Neuronal stem cell (in vitro differentiated cells): ENCODE results near the gene TMEM131L.

Source experiments
- DNase-seq: peaks from one replicate; pipeline ENCODE4 v3.0.0-alpha.2; 2013; ENCODE audit warnings: low spot score
- H2AFZ ChIP-seq: one replicate; pipeline ENCODE4 v1.6.1; 2013; ENCODE audit warnings: mild to moderate bottlenecking, low read length, inconsistent platforms
- H2AK5ac ChIP-seq: 2 replicates; pipeline ENCODE4 v1.6.1; 2013; ENCODE audit warnings: low read depth, mild to moderate bottlenecking, inconsistent platforms, low read length, moderate library complexity, mixed read lengths
- H2BK120ac ChIP-seq: 2 replicates; pipeline ENCODE4 v1.6.1; 2013; ENCODE audit warnings: low read depth, mild to moderate bottlenecking, inconsistent platforms, low read length, moderate library complexity, mixed read lengths
- H2BK12ac ChIP-seq: one replicate; pipeline ENCODE4 v1.6.1; 2013; ENCODE audit warnings: low read length, inconsistent platforms
- H2BK15ac ChIP-seq: 2 replicates; pipeline ENCODE4 v1.6.1; 2013; ENCODE audit warnings: mild to moderate bottlenecking, low read length, inconsistent platforms, mixed read lengths
- H2BK5ac ChIP-seq: one replicate; pipeline ENCODE4 v1.6.1; 2013; ENCODE audit warnings: inconsistent platforms, mild to moderate bottlenecking, low read length, moderate library complexity
- H3K14ac ChIP-seq: one replicate; pipeline ENCODE4 v1.6.1; 2013; ENCODE audit warnings: low read length, inconsistent platforms
- H3K18ac ChIP-seq: 2 replicates; pipeline ENCODE4 v1.6.1; 2013; ENCODE audit warnings: low read length, inconsistent platforms
- H3K23ac ChIP-seq: 2 replicates; pipeline ENCODE4 v1.6.1; 2013; ENCODE audit warnings: low read depth, mild to moderate bottlenecking, mixed read lengths, low read length, inconsistent platforms; ENCODE audit not compliant: poor library complexity
- H3K27ac ChIP-seq: replicated peaks from 3 replicates; pipeline ENCODE4 v1.5.1; 2013; ENCODE audit warnings: low read length, inconsistent platforms
- H3K27me3 ChIP-seq, 3 experiments: 2 replicates each; pipeline ENCODE4 v1.6.1; 2013; ENCODE audit warnings: low read length in 3 of 3, mild to moderate bottlenecking in 2 of 3, inconsistent platforms in 1 of 3, low read depth in 1 of 3, mixed read lengths in 1 of 3, moderate library complexity in 1 of 3; ENCODE audit not compliant: control insufficient read depth in 3 of 3, insufficient read depth in 3 of 3
- H3K36me3 ChIP-seq, 2 donors: replicated peaks in 1 of 2; 2 replicates each; pipeline ENCODE4 v1.6.1; 2013; ENCODE audit warnings: low read length in 2 of 2; ENCODE audit not compliant: control insufficient read depth in 2 of 2, insufficient read depth in 2 of 2
- H3K4ac ChIP-seq: 2 replicates; pipeline ENCODE4 v1.6.1; 2013; ENCODE audit warnings: inconsistent platforms, mild to moderate bottlenecking, low read length, moderate library complexity
- H3K4me1 ChIP-seq, 2 donors: 1 replicate in 1 of 2; 2 replicates in 1 of 2; pipeline ENCODE4 v1.6.1; 2013; ENCODE audit warnings: low read length in 2 of 2, low read depth in 1 of 2; ENCODE audit not compliant: control insufficient read depth in 2 of 2, insufficient read depth in 1 of 2
- H3K4me2 ChIP-seq: one replicate; pipeline ENCODE4 v1.6.1; 2013; ENCODE audit warnings: mild to moderate bottlenecking, low read length, inconsistent platforms; ENCODE audit not compliant: insufficient read depth, poor library complexity, severe bottlenecking
- H3K4me3 ChIP-seq, 2 donors: 2 replicates each; pipeline ENCODE4 v1.5.1; 2013; ENCODE audit warnings: low read length in 2 of 2, mild to moderate bottlenecking in 2 of 2, inconsistent platforms in 1 of 2, moderate library complexity in 1 of 2
- H3K79me1 ChIP-seq: one replicate; pipeline ENCODE4 v1.6.1; 2013; ENCODE audit warnings: low read depth, mild to moderate bottlenecking, inconsistent platforms, low read length, moderate library complexity
- H3K9ac ChIP-seq: one replicate; pipeline ENCODE4 v1.6.1; 2013; ENCODE audit warnings: mild to moderate bottlenecking, low read depth, low read length, inconsistent platforms; ENCODE audit not compliant: poor library complexity
- H3K9me3 ChIP-seq, 2 donors: replicated peaks in 1 of 2; 2 replicates each; pipeline versions ENCODE3 to v1.6.1; 2013; ENCODE audit warnings: low read length in 2 of 2, mild to moderate bottlenecking in 2 of 2, inconsistent platforms in 1 of 2, low read depth in 1 of 2, mixed read lengths in 1 of 2, moderate library complexity in 1 of 2; ENCODE audit not compliant: control insufficient read depth in 2 of 2, insufficient read depth in 1 of 2
- H4K8ac ChIP-seq: one replicate; pipeline ENCODE4 v1.6.1; 2013; ENCODE audit warnings: low read depth, mild to moderate bottlenecking, inconsistent platforms, low read length, moderate library complexity
- H4K91ac ChIP-seq: one replicate; pipeline ENCODE4 v1.6.1; 2013; ENCODE audit warnings: low read length, low read depth, mild to moderate bottlenecking, inconsistent platforms; ENCODE audit not compliant: poor library complexity
- WGBS, 2 donors: extraction: QIAGEN DNeasy Blood & Tissue Kit; methylation state at CpG; one replicate each; pipeline ENCODE4 v1.1.7; 2013; ENCODE audit warnings: missing lambda C conversion rate in 2 of 2, mixed read lengths in 1 of 2; ENCODE audit not compliant: insufficient read length in 2 of 2, insufficient replicate concordance in 1 of 2; ENCODE audit errors: extremely low coverage in 2 of 2; 5-methylcytosine and 5-hydroxymethylcytosine counted together

TMEM131L gene

GRCh38 chr4:153440475-153440874 is 25.7 kb upstream of the TMEM131L start:
- Histone ChIP-seq H3K14ac (no peak overlapping the region), H3K9ac (no peak overlapping the region), H3K4ac (no peak overlapping the region), H3K9me3 (no peaks in the 10 kb centered on the region), H3K4me3 (no peak overlapping the region), H4K91ac (no peak overlapping the region), H3K36me3 (no peaks in the 10 kb centered on the region), H3K18ac (no peak overlapping the region), H2AFZ (no peak overlapping the region), H3K4me2 (no peak overlapping the region), H3K4me1 (peaks cover 0 to 1% of the 10 kb centered on the region in 2 donors), H4K8ac (no peak overlapping the region), H2BK12ac (no peak overlapping the region), H3K23ac (no peak overlapping the region), H3K79me1 (no peaks in the 10 kb centered on the region), H2BK120ac (no peak overlapping the region), H3K27me3 (no peaks in the 10 kb centered on the region), H2AK5ac (no peak overlapping the region), H2BK15ac (no peak overlapping the region), H2BK5ac (no peak overlapping the region), H3K27ac (no peak overlapping the region)
- no peak for DNase-seq
- WGBS, 2 donors = no CpG with 5 or more reads among the region's 6 CpGs

GRCh38 chr4:153447175-153447905 is 18.8 kb upstream of the TMEM131L start:
- Histone ChIP-seq H3K4me2 (no peak overlapping the region), H3K36me3 (no peaks in the 10 kb centered on the region), H3K4me3 (no peak overlapping the region), H3K23ac (no peak overlapping the region), H3K18ac (no peak overlapping the region), H4K8ac (no peak overlapping the region), H3K4ac (no peak overlapping the region), H3K4me1 (peaks cover 6 to 8% of the 10 kb centered on the region in 2 donors), H3K79me1 (no peaks in the 10 kb centered on the region), H2AK5ac (no peak overlapping the region), H3K9ac (no peak overlapping the region), H2BK5ac (no peak overlapping the region), H3K27ac (no peak overlapping the region), H3K27me3 (no peaks in the 10 kb centered on the region), H4K91ac (no peak overlapping the region), H2BK12ac (no peak overlapping the region), H3K9me3 (no peaks in the 10 kb centered on the region), H2AFZ (no peak overlapping the region), H2BK15ac (no peak overlapping the region), H3K14ac (no peak overlapping the region), H2BK120ac (no peak overlapping the region)
- DNase-seq = no peak
- no CpG with 5 or more reads among the region's 5 CpGs for WGBS, 2 donors

- Histone ChIP-seq H3K79me1 (no peaks in the 10 kb centered on the region), H2BK12ac (no peak overlapping the region), H3K4me1 (peaks cover 6 to 10% of the 10 kb centered on the region in 2 donors), H3K4me2 (no peak overlapping the region), H3K36me3 (no peaks in the 10 kb centered on the region), H3K9ac (no peak overlapping the region), H2AK5ac (no peak overlapping the region), H2BK120ac (no peak overlapping the region), H3K4ac (no peak overlapping the region), H2BK15ac (no peak overlapping the region), H3K9me3 (no peaks in the 10 kb centered on the region), H3K14ac (no peak overlapping the region), H3K27ac (no peak overlapping the region), H4K8ac (no peak overlapping the region), H4K91ac (no peak overlapping the region), H2AFZ (peak overlapping the region; percentile 52), H2BK5ac (no peak overlapping the region), H3K18ac (no peak overlapping the region), H3K27me3 (no peaks in the 10 kb centered on the region), H3K4me3 (no peak overlapping the region), H3K23ac (no peak overlapping the region)
- DNase-seq = no peak
- no CpG with 5 or more reads among the region's 10 CpGs for WGBS, 2 donors
These were observed 18.0 kb upstream of the TMEM131L start for GRCh38 chr4:153448003-153448731.

- H3K18ac ChIP-seq = no peak overlapping the region
- no peak for DNase-seq
- no peak overlapping the region for H3K4me3 ChIP-seq
- no peaks in the 10 kb centered on the region for H3K36me3 ChIP-seq
- no peak overlapping the region for H4K8ac ChIP-seq
- H2AFZ ChIP-seq = no peak overlapping the region
- no peaks in the 10 kb centered on the region for H3K27me3 ChIP-seq
- H3K4ac ChIP-seq = no peak overlapping the region
- H3K9me3 ChIP-seq = no peaks in the 10 kb centered on the region
- peaks cover 5 to 10% of the 10 kb centered on the region in 2 donors for H3K4me1 ChIP-seq
- H2AK5ac ChIP-seq = no peak overlapping the region
- H2BK15ac ChIP-seq = no peak overlapping the region
- H3K14ac ChIP-seq = no peak overlapping the region
- H2BK120ac ChIP-seq = no peak overlapping the region
- no CpG with 5 or more reads among the region's 1 CpG for WGBS, 2 donors
- no peak overlapping the region for H3K9ac ChIP-seq
- no peak overlapping the region for H3K27ac ChIP-seq
- H3K23ac ChIP-seq = no peak overlapping the region
- H4K91ac ChIP-seq = no peak overlapping the region
- no peak overlapping the region for H3K4me2 ChIP-seq
- H3K79me1 ChIP-seq = no peaks in the 10 kb centered on the region
- H2BK12ac ChIP-seq = no peak overlapping the region
- no peak overlapping the region for H2BK5ac ChIP-seq
These were observed 16.8 kb upstream of the TMEM131L start for GRCh38 chr4:153449338-153449737.
